ENCODE measurements around the gene DUSP21. TPM values are rescaled to one million over a fixed set of nuclear protein-coding genes. Genes with fewer than 3 reads are reported as not detected.
"Not testable (repeated sequence)": the region's sequence is repeated elsewhere in the genome, so short reads cannot be mapped to it uniquely, and the experiment has no call there.

The DUSP21 gene
- total and polyA plus RNA-seq, 11 donors = not detected

GRCh38 chrX:44882635-44883034, 38.8 kb downstream of the DUSP21 start:
- H3K27ac ChIP-seq = no peak overlapping the region
- ATAC-seq (peak in 2 of 4 donors; percentile 42 to 45), DNase-seq (no peak)
- no peaks in the 10 kb centered on the region for H3K27me3 ChIP-seq
- H3K4me3 ChIP-seq = no peak overlapping the region
- intact Hi-C loops (cut with DNase I) = loop anchor here in 1 of 10 donors (10.0 kb wide), 1 partner anchor 142 kb away; no protein-coding TSS in a partner anchor
- no peaks in the 10 kb centered on the region for H3K9me3 ChIP-seq
- TF ChIP-seq POLR2A (IDR thresholded peaks at IDR 0.05) = no peak
- TF ChIP-seq, protein P1, sequence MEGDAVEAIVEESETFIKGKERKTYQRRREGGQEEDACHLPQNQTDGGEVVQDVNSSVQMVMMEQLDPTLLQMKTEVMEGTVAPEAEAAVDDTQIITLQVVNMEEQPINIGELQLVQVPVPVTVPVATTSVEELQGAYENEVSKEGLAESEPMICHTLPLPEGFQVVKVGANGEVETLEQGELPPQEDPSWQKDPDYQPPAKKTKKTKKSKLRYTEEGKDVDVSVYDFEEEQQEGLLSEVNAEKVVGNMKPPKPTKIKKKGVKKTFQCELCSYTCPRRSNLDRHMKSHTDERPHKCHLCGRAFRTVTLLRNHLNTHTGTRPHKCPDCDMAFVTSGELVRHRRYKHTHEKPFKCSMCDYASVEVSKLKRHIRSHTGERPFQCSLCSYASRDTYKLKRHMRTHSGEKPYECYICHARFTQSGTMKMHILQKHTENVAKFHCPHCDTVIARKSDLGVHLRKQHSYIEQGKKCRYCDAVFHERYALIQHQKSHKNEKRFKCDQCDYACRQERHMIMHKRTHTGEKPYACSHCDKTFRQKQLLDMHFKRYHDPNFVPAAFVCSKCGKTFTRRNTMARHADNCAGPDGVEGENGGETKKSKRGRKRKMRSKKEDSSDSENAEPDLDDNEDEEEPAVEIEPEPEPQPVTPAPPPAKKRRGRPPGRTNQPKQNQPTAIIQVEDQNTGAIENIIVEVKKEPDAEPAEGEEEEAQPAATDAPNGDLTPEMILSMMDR (IDR thresholded peaks at IDR 0.05) = no peak
- peaks cover 0 to 43% (median 6%) of the 10 kb centered on the region in 12 donors for H3K4me1 ChIP-seq
- H3K36me3 ChIP-seq = no peaks in the 10 kb centered on the region

GRCh38 chrX:44884944-44885343, 41.1 kb downstream of the DUSP21 start:
- Histone ChIP-seq H3K36me3 (no peaks in the 10 kb centered on the region), H3K27ac (no peak overlapping the region), H3K4me1 (peaks cover 0 to 44% (median 5%) of the 10 kb centered on the region in 12 donors), H3K4me3 (no peak overlapping the region), H3K27me3 (no peaks in the 10 kb centered on the region), H3K9me3 (no peaks in the 10 kb centered on the region)
- ATAC-seq (peak in 1 of 4 donors; percentile 44), DNase-seq (no peak)
- intact Hi-C loops (cut with DNase I) = loop anchor here in 1 of 10 donors (10.0 kb wide), 1 partner anchor 140 kb away; no protein-coding TSS in a partner anchor
- TF ChIP-seq POLR2A (IDR thresholded peaks at IDR 0.05) = no peak
- TF ChIP-seq, protein P1 (IDR thresholded peaks at IDR 0.05) = no peak
- 53 to 65% (median 54%) methylated on average over 4 of the region's 4 CpGs for WGBS, 4 donors

DNA sequence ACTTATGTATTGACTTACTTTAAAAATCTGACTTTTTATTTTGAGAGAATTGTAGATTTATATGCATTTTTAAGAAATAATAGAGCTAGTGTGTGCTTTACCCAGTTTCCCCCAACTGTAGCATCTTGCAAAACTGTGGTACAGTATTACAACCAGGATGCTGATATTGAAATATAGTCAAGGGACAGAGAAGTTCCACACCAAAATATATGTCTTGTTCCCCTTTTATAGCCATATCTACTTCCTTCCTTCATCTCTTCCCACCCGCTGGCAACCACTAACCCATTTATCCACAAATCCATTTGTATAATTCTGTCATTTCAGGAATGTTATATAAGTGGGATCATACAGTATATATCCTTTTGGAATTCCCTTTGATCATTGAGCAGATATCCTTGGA, 46.0 kb downstream of the DUSP21 start:
- Histone ChIP-seq H3K27me3 (no peaks in the 10 kb centered on the region), H3K4me1 (peaks cover 0 to 34% (median 0%) of the 10 kb centered on the region in 12 donors), H3K27ac (peak overlapping the region in 1 of 12 donors; percentile 4), H3K9me3 (no peaks in the 10 kb centered on the region), H3K36me3 (no peaks in the 10 kb centered on the region), H3K4me3 (no peak overlapping the region)
- ATAC-seq (no peak), DNase-seq (no peak)
- TF ChIP-seq, protein P1 (IDR thresholded peaks at IDR 0.05) = no peak
- 83 to 95% (median 87%) methylated on average over 1 of the region's 1 CpG for WGBS, 4 donors
- intact Hi-C loops (cut with DNase I) = loop anchor here in 1 of 10 donors (10.0 kb wide), 2 partner anchors 135 to 175 kb away; no protein-coding TSS in a partner anchor

- TF ChIP-seq, protein P1 (IDR thresholded peaks at IDR 0.05) = no peak
- no peak for TF ChIP-seq POLR2A (IDR thresholded peaks at IDR 0.05)
- Histone ChIP-seq H3K4me1 (peaks cover 0 to 34% (median 0%) of the 10 kb centered on the region in 12 donors), H3K4me3 (no peak overlapping the region), H3K36me3 (no peaks in the 10 kb centered on the region), H3K27me3 (no peaks in the 10 kb centered on the region), H3K27ac (peak overlapping the region in 1 of 12 donors; percentile 4), H3K9me3 (no peaks in the 10 kb centered on the region)
- DNase-seq (no peak), ATAC-seq (no peak)
- intact Hi-C loops (cut with DNase I) = loop anchor here in 1 of 10 donors (10.0 kb wide), 1 partner anchor 175 kb away; no protein-coding TSS in a partner anchor
- 55 to 78% (median 71%) methylated on average over 3 of the region's 3 CpGs for WGBS, 4 donors
Observed at GRCh38 chrX:44890247-44890646, 46.4 kb downstream of the DUSP21 start.

DNA sequence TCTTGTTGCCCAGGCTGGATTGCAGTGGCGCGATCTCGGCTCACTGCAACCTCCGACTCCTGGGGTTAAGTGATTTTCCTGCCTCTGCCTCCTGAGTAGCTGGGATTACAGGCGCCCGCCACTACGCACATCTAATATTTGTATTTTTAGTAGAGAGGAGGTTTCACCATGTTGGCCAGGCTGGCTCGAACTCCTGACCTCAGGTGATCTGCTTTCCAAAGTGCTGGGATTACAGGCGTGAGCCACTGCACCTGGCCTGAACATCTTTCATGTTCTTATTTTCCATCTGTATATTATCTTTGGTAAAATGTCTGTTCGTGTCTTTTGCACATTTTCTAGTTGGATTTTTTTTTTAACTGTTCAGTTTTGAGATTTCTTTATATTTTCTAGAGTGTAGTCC, 46.9 kb downstream of the DUSP21 start:
- WGBS, 4 donors = 89 to 96% (median 93%) methylated on average over 10 of the region's 10 CpGs
- H3K9me3 ChIP-seq = not testable (repeated sequence)

More for the DNA sequence above, 46.9 kb downstream of the DUSP21 start:
- not testable (repeated sequence) for H3K27ac ChIP-seq, DNase-seq, H3K27me3 ChIP-seq, H3K36me3 ChIP-seq, H3K4me3 ChIP-seq, ATAC-seq
- intact Hi-C loops (cut with DNase I) = loop anchor here in 1 of 10 donors (10.0 kb wide), 1 partner anchor 174 kb away; no protein-coding TSS in a partner anchor
- H3K4me1 ChIP-seq = peaks cover 0 to 34% (median 0%) of the 10 kb centered on the region in 12 donors

Measured in heart left ventricle (tissue), 16 donors.